T-cell (primary cell): ENCODE results near the gene LRP1B. TPM values are rescaled to one million over a fixed set of nuclear protein-coding genes. Genes with fewer than 3 reads are reported as not detected.

Experiments
- ATAC-seq, 4 experiments: fragments of 200-7000 bp in 3 of 4; fragments of 150-1000 bp in 1 of 4; cut with Tn5 transposase; replicated peaks in 1 of 4; 1 replicate in 3 of 4; 2 replicates in 1 of 4; pipeline ENCODE4 v1.10.0; 2021; ENCODE audit warnings: moderate library complexity in 3 of 4, mild to moderate bottlenecking in 2 of 4, moderate number of reproducible peaks in 1 of 4
- CTCF ChIA-PET, 2 donors: fragments of 300-600 bp; sonication (Branson Sonifier 250); formaldehyde crosslinking; loops; one replicate each; lab custom pipeline; 2022; ENCODE audit warnings: antibody characterized with exemption in 2 of 2; lab: Charles Lee
- POLR2A ChIA-PET, 2 donors: fragments of 300-600 bp; sonication (Branson Sonifier 250); formaldehyde crosslinking; loops; one replicate each; lab custom pipeline; 2022; ENCODE audit warnings: antibody characterized with exemption in 2 of 2; lab: Charles Lee
- DNase-seq, 35 experiments: peaks; one replicate each; pipeline versions ENCODE4 v3.0.0 to v3.0.0-alpha.2; 2013 to 2023
- H3K27ac ChIP-seq: one replicate; pipeline ENCODE4 v1.5.1; 2013; ENCODE audit warnings: low read length
- H3K27me3 ChIP-seq, 2 experiments: replicated peaks in 1 of 2; 1 replicate in 1 of 2; 2 replicates in 1 of 2; pipeline versions ENCODE4 v1.6.1 to v1.7.0; 2013; ENCODE audit warnings: low read length in 1 of 2, mixed read lengths in 1 of 2; ENCODE audit not compliant: control insufficient read depth in 2 of 2, insufficient read depth in 2 of 2; ENCODE audit errors: extremely low read depth in 1 of 2
- H3K36me3 ChIP-seq, 2 donors: 1 replicate in 1 of 2; 2 replicates in 1 of 2; pipeline versions ENCODE4 v1.6.1 to v1.7.0; 2013; ENCODE audit warnings: low read length in 1 of 2; ENCODE audit not compliant: control insufficient read depth in 2 of 2, insufficient read depth in 1 of 2; ENCODE audit errors: extremely low read depth in 1 of 2
- H3K4me1 ChIP-seq, 2 experiments: 1 replicate in 1 of 2; 2 replicates in 1 of 2; pipeline versions ENCODE4 v1.6.1 to v1.7.0; 2013; ENCODE audit warnings: low read length in 2 of 2, mixed read lengths in 1 of 2; ENCODE audit not compliant: insufficient read depth in 2 of 2, control insufficient read depth in 1 of 2; ENCODE audit errors: extremely low read depth in 1 of 2
- H3K4me3 ChIP-seq, 2 donors: 1 replicate in 1 of 2; 2 replicates in 1 of 2; pipeline versions ENCODE4 v1.5.1 to v1.7.0; 2013; ENCODE audit warnings: mild to moderate bottlenecking in 2 of 2, low read length in 1 of 2, moderate library complexity in 1 of 2; ENCODE audit not compliant: control insufficient read depth in 1 of 2; ENCODE audit errors: extremely low read depth in 1 of 2
- H3K9me3 ChIP-seq: 2 replicates; pipeline ENCODE4 v1.7.0; 2013
- H3K27ac Mint-ChIP-seq, 2 donors: one replicate each; pipeline ENCODE4 v1.8.0; 2020 to 2021; ENCODE audit warnings: mild to moderate bottlenecking in 2 of 2, mixed read lengths in 2 of 2
- H3K27me3 Mint-ChIP-seq, 2 donors: one replicate each; pipeline ENCODE4 v1.8.0; 2021 to 2022; ENCODE audit warnings: mixed read lengths in 2 of 2
- H3K36me3 Mint-ChIP-seq: one replicate; pipeline ENCODE4 v1.8.0; 2021; ENCODE audit warnings: mixed read lengths
- H3K4me1 Mint-ChIP-seq, 3 donors: one replicate each; pipeline ENCODE4 v1.8.0; 2020 to 2022; ENCODE audit warnings: mixed read lengths in 3 of 3, mild to moderate bottlenecking in 1 of 3
- H3K4me3 Mint-ChIP-seq, 3 donors: one replicate each; pipeline ENCODE4 v1.8.0; 2020 to 2022; ENCODE audit warnings: mild to moderate bottlenecking in 3 of 3, mixed read lengths in 3 of 3, moderate library complexity in 3 of 3
- H3K9me3 Mint-ChIP-seq, 3 donors: one replicate each; pipeline ENCODE4 v1.8.0; 2020 to 2022; ENCODE audit warnings: mixed read lengths in 3 of 3
- WGBS: methylation state at CpG from one replicate; pipeline ENCODE4 v1.1.5; 2013; ENCODE audit warnings: missing lambda C conversion rate; ENCODE audit not compliant: insufficient coverage; 5-methylcytosine and 5-hydroxymethylcytosine counted together
- total RNA-seq, 35 experiments: library from RNA in 6 of 35; stranded (reverse) in 6 of 35; fragments of 120-200 nt in 1 of 35; gene quantifications; one replicate each; pipeline versions ENCODE4 v1.2.1 to v1.2.4 and lab custom pipeline; 2013 to 2026

LRP1B gene
- total RNA-seq, 5 donors from 2014 or later (not counting 1 experiment from before 2014, with no cell fraction given) = not detected

- H3K36me3 ChIP-seq = no peaks in the 10 kb centered on the region
- WGBS = 43% methylated on average over 1 of the region's 1 CpG
- H3K27ac ChIP-seq = no peak overlapping the region
- peaks cover 6 to 21% (median 15%) of the 10 kb centered on the region in 3 donors for H3K9me3 Mint-ChIP-seq
- H3K4me3 ChIP-seq = no peak overlapping the region
- DNase-seq (no peak), ATAC-seq (no peak)
- ChIA-PET CTCF (interaction anchor here in 1 of 2 donors (0.6 kb wide), 1 partner anchor 73 kb away, joined by 3 read pairs; no protein-coding TSS in a partner anchor), POLR2A (no interaction called here)
- H3K4me1 Mint-ChIP-seq = no peaks in the 10 kb centered on the region
- H3K27me3 ChIP-seq = no peaks in the 10 kb centered on the region
- no peaks in the 10 kb centered on the region for H3K27me3 Mint-ChIP-seq
- no peaks in the 10 kb centered on the region for H3K4me1 ChIP-seq
- H3K9me3 ChIP-seq = no peaks in the 10 kb centered on the region
- H3K36me3 Mint-ChIP-seq = no peaks in the 10 kb centered on the region
- H3K27ac Mint-ChIP-seq = no peak overlapping the region
- no peak overlapping the region for H3K4me3 Mint-ChIP-seq
Measured at GRCh38 chr2:140270224-140270623, 1860.6 kb downstream of the LRP1B start.

GRCh38 chr2:140269000-140269399, 1861.8 kb downstream of the LRP1B start:
- Mint-ChIP-seq H3K36me3 (no peaks in the 10 kb centered on the region), H3K27me3 (no peaks in the 10 kb centered on the region), H3K9me3 (peaks cover 6 to 26% (median 10%) of the 10 kb centered on the region in 3 donors), H3K4me3 (no peak overlapping the region), H3K27ac (no peak overlapping the region), H3K4me1 (no peaks in the 10 kb centered on the region)
- no peak for ATAC-seq
- Histone ChIP-seq H3K36me3 (no peaks in the 10 kb centered on the region), H3K4me3 (no peak overlapping the region), H3K27ac (no peak overlapping the region), H3K27me3 (no peaks in the 10 kb centered on the region), H3K9me3 (no peaks in the 10 kb centered on the region), H3K4me1 (no peaks in the 10 kb centered on the region)
- CTCF ChIA-PET = no interaction called here
- no peak for DNase-seq
- POLR2A ChIA-PET = no interaction called here
- WGBS = 88% methylated on average over 7 of the region's 7 CpGs

GRCh38 chr2:140262908-140263307, 1867.9 kb downstream of the LRP1B start:
- POLR2A ChIA-PET = no interaction called here
- 75% methylated on average over 5 of the region's 6 CpGs for WGBS
- H3K4me1 ChIP-seq = no peaks in the 10 kb centered on the region
- H3K27ac ChIP-seq = no peak overlapping the region
- Mint-ChIP-seq H3K27ac (no peak overlapping the region), H3K4me1 (no peaks in the 10 kb centered on the region), H3K36me3 (no peaks in the 10 kb centered on the region), H3K9me3 (peaks cover 9 to 32% (median 11%) of the 10 kb centered on the region in 3 donors), H3K4me3 (no peak overlapping the region), H3K27me3 (no peaks in the 10 kb centered on the region)
- CTCF ChIA-PET = no interaction called here
- H3K9me3 ChIP-seq = no peaks in the 10 kb centered on the region
- no peaks in the 10 kb centered on the region for H3K36me3 ChIP-seq
- H3K27me3 ChIP-seq = no peaks in the 10 kb centered on the region
- ATAC-seq (no peak), DNase-seq (no peak)
- H3K4me3 ChIP-seq = no peak overlapping the region

GRCh38 chr2:140257692-140258300, 1873.0 kb downstream of the LRP1B start:
- DNase-seq (no peak), ATAC-seq (no peak)
- Mint-ChIP-seq H3K27ac (no peak overlapping the region), H3K27me3 (no peaks in the 10 kb centered on the region), H3K4me1 (no peaks in the 10 kb centered on the region), H3K36me3 (no peaks in the 10 kb centered on the region), H3K4me3 (no peak overlapping the region), H3K9me3 (peaks cover 3 to 11% (median 6%) of the 10 kb centered on the region in 3 donors)
- no peaks in the 10 kb centered on the region for H3K36me3 ChIP-seq
- ChIA-PET POLR2A (no interaction called here), CTCF (no interaction called here)
- H3K4me3 ChIP-seq = no peak overlapping the region
- H3K4me1 ChIP-seq = no peaks in the 10 kb centered on the region
- H3K27ac ChIP-seq = no peak overlapping the region
- no peaks in the 10 kb centered on the region for H3K9me3 ChIP-seq
- 67% methylated on average over 1 of the region's 2 CpGs for WGBS
- H3K27me3 ChIP-seq = no peaks in the 10 kb centered on the region

- no peaks in the 10 kb centered on the region for H3K36me3 Mint-ChIP-seq
- no peak overlapping the region for H3K27ac ChIP-seq
- H3K4me3 ChIP-seq = no peak overlapping the region
- ChIA-PET POLR2A (no interaction called here), CTCF (no interaction called here)
- no peaks in the 10 kb centered on the region for H3K27me3 Mint-ChIP-seq
- H3K27me3 ChIP-seq = no peaks in the 10 kb centered on the region
- H3K4me3 Mint-ChIP-seq = no peak overlapping the region
- DNase-seq (no peak), ATAC-seq (no peak)
- H3K4me1 Mint-ChIP-seq = no peaks in the 10 kb centered on the region
- H3K27ac Mint-ChIP-seq = no peak overlapping the region
- no peaks in the 10 kb centered on the region for H3K4me1 ChIP-seq
- H3K9me3 Mint-ChIP-seq = peaks cover 3 to 12% (median 8%) of the 10 kb centered on the region in 3 donors
- no peaks in the 10 kb centered on the region for H3K36me3 ChIP-seq
- no CpG with 5 or more reads among the region's 3 CpGs for WGBS
- no peaks in the 10 kb centered on the region for H3K9me3 ChIP-seq
Measured at GRCh38 chr2:140256080-140256479, 1874.7 kb downstream of the LRP1B start.

GRCh38 chr2:140249821-140250220, 1881.0 kb downstream of the LRP1B start:
- Mint-ChIP-seq H3K27ac (no peak overlapping the region), H3K36me3 (no peaks in the 10 kb centered on the region), H3K4me3 (no peak overlapping the region), H3K9me3 (peaks cover 0 to 12% (median 9%) of the 10 kb centered on the region in 3 donors), H3K27me3 (no peaks in the 10 kb centered on the region), H3K4me1 (no peaks in the 10 kb centered on the region)
- ChIA-PET CTCF (no interaction called here), POLR2A (no interaction called here)
- no peaks in the 10 kb centered on the region for H3K36me3 ChIP-seq
- DNase-seq (no peak), ATAC-seq (no peak)
- H3K27ac ChIP-seq = no peak overlapping the region
- no peaks in the 10 kb centered on the region for H3K9me3 ChIP-seq
- H3K4me1 ChIP-seq = no peaks in the 10 kb centered on the region
- no peak overlapping the region for H3K4me3 ChIP-seq
- H3K27me3 ChIP-seq = no peaks in the 10 kb centered on the region
- WGBS = 95% methylated on average over 2 of the region's 4 CpGs
